ENCODE measurements around the gene DHX16. TPM values are rescaled to one million over a fixed set of nuclear protein-coding genes. Genes with fewer than 3 reads are reported as not detected.
A peak's percentile ranks its signal among the peaks of the same experiment; 100 is the strongest.

Gene DHX16
- total RNA-seq, 1 experiment from 2014 or later, result 34.8 TPM

DNA sequence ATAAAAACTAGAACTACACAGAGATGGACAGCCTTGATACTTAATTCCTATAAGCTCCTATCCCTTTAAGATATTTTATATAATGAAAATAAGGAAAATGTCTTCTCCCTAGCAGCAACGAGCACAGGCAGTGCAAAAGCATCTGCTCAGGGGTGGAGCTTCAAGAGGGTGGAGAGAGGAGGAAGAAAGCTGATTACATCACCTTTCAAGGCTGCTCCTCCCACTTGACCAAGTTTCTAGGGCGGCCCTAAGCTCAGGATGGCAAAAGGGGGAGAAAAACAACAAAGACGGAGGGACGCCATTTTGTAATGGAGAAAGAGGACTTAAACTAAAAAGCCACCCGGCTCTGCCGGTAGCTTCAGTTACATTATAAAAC, 58.0 kb downstream of the DHX16 start:
- peaks cover 2% of the 10 kb centered on the region; the same call in 1 of the 2 replicates for H3K79me2 ChIP-seq (ENCODE audit: insufficient read depth, low read length)
- H3K36me3 Mint-ChIP-seq (ENCODE audit: insufficient read depth in 1 of 3, low read depth in 3 of 3), result peaks cover 32 to 66% (median 48%) of the 10 kb centered on the region in 3 experiments
- H3K4me1 Mint-ChIP-seq, result peaks cover 38 to 44% of the 10 kb centered on the region in 2 experiments

More for the DNA sequence above, 58.0 kb downstream of the DHX16 start:
- Histone ChIP-seq H3K27me3 (ENCODE audit: insufficient read depth, low read length) (no peaks in the 10 kb centered on the region), H3K9me3 (ENCODE audit: control insufficient read depth, low read depth, low read length) (no peaks in the 10 kb centered on the region), H2BK12ac (ENCODE audit: insufficient read length, low read depth, low read length) (no peak overlapping the region), H3K9ac (ENCODE audit: extremely low read depth, insufficient read length, low read length) (peak overlapping the region; percentile 99), H4K20me1 (ENCODE audit: control insufficient read depth, insufficient read depth, insufficient read length) (no peaks in the 10 kb centered on the region), H2AK5ac (ENCODE audit: insufficient read length, low read length) (no peak overlapping the region), H2BK20ac (ENCODE audit: low read depth, low read length, poor library complexity, severe bottlenecking) (no peak overlapping the region), H4K5ac (ENCODE audit: insufficient read length, low read depth, low read length) (no peak overlapping the region), H2BK5ac (ENCODE audit: insufficient read length, low read length) (no peak overlapping the region), H4K91ac (ENCODE audit: insufficient read length, low read depth, low read length) (no peak overlapping the region), H3K23me2 (ENCODE audit: insufficient read length, low read depth, low read length, poor library complexity, severe bottlenecking) (peaks cover 21% of the 10 kb centered on the region), H3K14ac (ENCODE audit: insufficient read depth, low read length) (no peak overlapping the region), H4K8ac (replicated peaks; ENCODE audit: insufficient read length, low read depth, low read length) (no peak overlapping the region), H3K4ac (ENCODE audit: low read depth, low read length) (no peak overlapping the region; the same call in 1 of the 2 replicates), H2BK15ac (ENCODE audit: low read depth, low read length) (no peak overlapping the region), H3K4me1 (ENCODE audit: insufficient read depth, low read length) (peaks cover 4% of the 10 kb centered on the region; the same call in 1 of the 2 replicates), H3K56ac (ENCODE audit: insufficient read length, low read depth, low read length) (no peak overlapping the region), H3K23ac (ENCODE audit: insufficient read length, low read depth, low read length) (no peak overlapping the region), H3K27ac (ENCODE audit: insufficient read length, low read depth, low read length) (peak overlapping the region; percentile 90), H3K4me2 (ENCODE audit: insufficient read depth, insufficient read length, low read length) (peak overlapping the region; percentile 89), H3T11ph (ENCODE audit: low read length) (no peak overlapping the region), H2AFZ (ENCODE audit: low read length) (no peak overlapping the region), H3K18ac (ENCODE audit: insufficient read length, low read depth, low read length) (no peak overlapping the region), H3K79me1 (ENCODE audit: insufficient read depth, low read depth, low read length, poor library complexity, severe bottlenecking) (peaks cover 4% of the 10 kb centered on the region), H2BK120ac (ENCODE audit: low read depth, low read length, poor library complexity, severe bottlenecking) (no peak overlapping the region)
- peaks cover 8 to 12% of the 10 kb centered on the region in 2 experiments; a peak in 3 of 5 replicates for H3K9me3 Mint-ChIP-seq
- H3K27me3 Mint-ChIP-seq (ENCODE audit: low read depth), result no peaks in the 10 kb centered on the region; the same call in 1 of the 2 replicates
- TF ChIP-seq, protein P1, sequence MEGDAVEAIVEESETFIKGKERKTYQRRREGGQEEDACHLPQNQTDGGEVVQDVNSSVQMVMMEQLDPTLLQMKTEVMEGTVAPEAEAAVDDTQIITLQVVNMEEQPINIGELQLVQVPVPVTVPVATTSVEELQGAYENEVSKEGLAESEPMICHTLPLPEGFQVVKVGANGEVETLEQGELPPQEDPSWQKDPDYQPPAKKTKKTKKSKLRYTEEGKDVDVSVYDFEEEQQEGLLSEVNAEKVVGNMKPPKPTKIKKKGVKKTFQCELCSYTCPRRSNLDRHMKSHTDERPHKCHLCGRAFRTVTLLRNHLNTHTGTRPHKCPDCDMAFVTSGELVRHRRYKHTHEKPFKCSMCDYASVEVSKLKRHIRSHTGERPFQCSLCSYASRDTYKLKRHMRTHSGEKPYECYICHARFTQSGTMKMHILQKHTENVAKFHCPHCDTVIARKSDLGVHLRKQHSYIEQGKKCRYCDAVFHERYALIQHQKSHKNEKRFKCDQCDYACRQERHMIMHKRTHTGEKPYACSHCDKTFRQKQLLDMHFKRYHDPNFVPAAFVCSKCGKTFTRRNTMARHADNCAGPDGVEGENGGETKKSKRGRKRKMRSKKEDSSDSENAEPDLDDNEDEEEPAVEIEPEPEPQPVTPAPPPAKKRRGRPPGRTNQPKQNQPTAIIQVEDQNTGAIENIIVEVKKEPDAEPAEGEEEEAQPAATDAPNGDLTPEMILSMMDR (conservative IDR thresholded peaks at IDR 0.05), result no peak
- DNase-seq, result peak; percentile 89
- peak overlapping the region; percentile 92 to 97 for H3K4me3 Mint-ChIP-seq
- H3K27ac Mint-ChIP-seq, result peak overlapping the region; percentile 99 to 100 (median 100)
- WGBS (ENCODE audit: extremely low coverage, insufficient read length, low lambda C conversion rate), result no CpG with 5 or more reads among the region's 6 CpGs

All from H9 (cell line).